ENCODE data around the gene SLC25A26.

GRCh38 chr3:66378256-66378655 is 157.5 kb downstream of the SLC25A26 start:
- TF ChIP-seq CTCF (IDR thresholded peaks at IDR 0.05): peak; percentile 65
- TF ChIP-seq REST (IDR thresholded peaks at IDR 0.05; ENCODE audit: insufficient read depth in 1 of 2, low read depth in 2 of 2, low read length in 1 of 2): no peak
- no peak for TF ChIP-seq TCF7L2 (IDR thresholded peaks at IDR 0.05; ENCODE audit: low read depth, low read length)
- no peak for TF ChIP-seq SIN3A (IDR thresholded peaks at IDR 0.05; ENCODE audit: borderline replicate concordance, insufficient read depth, low read depth, low read length)
- TF ChIP-seq POLR2AphosphoS5 (IDR thresholded peaks at IDR 0.05; ENCODE audit: low read depth, low read length): no peak
